Peyer's patch (tissue), 4 donors: ENCODE data around the gene JHY.

ENCODE experiments used
- CTCF ChIP-seq, 6 experiments: fragments of 450-650 bp in 4 of 6; fragments of 200-600 bp in 2 of 6; sonication (generic) in 1 of 6; IDR thresholded peaks; one replicate each; pipeline ENCODE4 v1.5.1; 2017 to 2019; ENCODE audit warnings: antibody characterized with exemption in 6 of 6, mild to moderate bottlenecking in 3 of 6, moderate library complexity in 1 of 6
- POLR2A ChIP-seq, 2 donors: fragments of 450-650 bp; IDR thresholded peaks; one replicate each; pipeline ENCODE4 v1.5.1; 2017; ENCODE audit warnings: antibody characterized with exemption in 2 of 2, mild to moderate bottlenecking in 2 of 2, moderate library complexity in 2 of 2

- TF ChIP-seq CTCF (IDR thresholded peaks at IDR 0.05), result no peak
- TF ChIP-seq POLR2A (IDR thresholded peaks at IDR 0.05), result no peak
These were observed 1.1 kb downstream of the JHY start for GRCh38 chr11:122883646-122883979.
